Kidney epithelial cell (primary cell): ENCODE measurements around the gene ZNF805. TPM values are rescaled to one million over a fixed set of nuclear protein-coding genes. Genes with fewer than 3 reads are reported as not detected.
"Not testable (repeated sequence)": the region's sequence is repeated elsewhere in the genome, so short reads cannot be mapped to it uniquely, and the experiment has no call there.

Source experiments
- DNase-seq: peaks from one replicate; pipeline ENCODE4 v3.0.0-alpha.2; 2010; ENCODE audit warnings: low read depth
- H3K27me3 ChIP-seq: 2 replicates; pipeline ENCODE4 v1.6.0; 2011; ENCODE audit warnings: low read length; ENCODE audit not compliant: control insufficient read depth, insufficient read depth
- H3K36me3 ChIP-seq: 2 replicates; pipeline ENCODE4 v1.5.1; 2011; ENCODE audit warnings: low read length; ENCODE audit not compliant: control insufficient read depth, insufficient read depth
- H3K4me3 ChIP-seq: 2 replicates; pipeline ENCODE4 v1.5.1; 2011; ENCODE audit warnings: low read depth, mild to moderate bottlenecking, control low read depth, low read length
- CTCF ChIP-seq: IDR thresholded peaks from 2 replicates; pipeline ENCODE4 v1.5.1; 2011; ENCODE audit warnings: mild to moderate bottlenecking, moderate library complexity, low read length, control low read depth, inconsistent platforms; ENCODE audit not compliant: insufficient read depth, poor library complexity, severe bottlenecking
- total RNA-seq: library from RNA; depleted of rRNA; stranded (reverse); fragments of >200 nt; gene quantifications from 2 replicates; pipeline ENCODE4 v1.2.3, GENCODE V29; 2015

Gene ZNF805
- total RNA-seq, result 18.7 and 19.2 TPM in 2 replicates

DNA sequence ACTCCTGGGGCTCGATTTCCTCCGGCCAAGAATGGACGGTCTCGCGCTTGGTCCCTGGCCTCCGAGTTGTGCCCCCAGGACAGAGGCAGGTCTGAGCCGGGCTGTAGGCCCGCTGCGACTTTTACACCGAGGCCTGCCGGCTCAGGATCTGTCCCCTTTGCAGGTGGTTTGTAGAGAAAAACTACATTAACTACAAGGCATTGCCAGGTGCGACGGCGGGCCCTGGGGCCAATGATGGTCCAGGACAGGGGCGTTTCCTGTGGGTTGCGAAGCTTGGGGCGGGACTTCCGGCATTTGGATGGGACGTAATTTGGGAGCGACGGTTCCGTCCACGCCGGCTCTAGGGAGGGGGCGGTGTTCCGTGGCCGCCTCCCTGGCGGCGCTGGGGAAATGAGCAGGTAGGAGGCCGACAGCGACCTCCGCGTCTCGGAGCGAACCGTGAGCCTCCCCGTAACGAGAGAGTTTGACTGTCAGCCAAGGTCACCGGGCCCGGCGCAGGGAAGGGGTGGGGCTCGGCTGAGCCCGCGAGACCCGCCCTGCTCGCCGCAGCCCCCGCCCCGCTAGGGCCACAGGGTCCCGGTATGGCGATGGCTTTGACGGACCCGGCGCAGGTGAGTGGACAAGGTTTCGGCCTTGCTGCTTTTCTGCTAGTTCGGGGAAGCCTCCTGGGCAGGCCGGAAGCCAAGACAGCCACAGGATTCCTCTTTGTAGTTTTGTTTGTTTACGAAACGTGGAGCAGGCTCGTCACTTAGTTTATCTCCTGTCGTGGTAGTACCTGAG lies at the start of gene ZNF805:
Gene ZNF805 (plus strand): TSS at position 322 of the 780 bp plus-strand sequence. CDS start 260 bp downstream, at position 582.
- H3K4me3 ChIP-seq, result peak within 1 kb of the TSS; percentile 83
- H3K36me3 ChIP-seq, result peaks cover 2% of the 10 kb centered on the region
- peak; percentile 69 for DNase-seq
- no peak for TF ChIP-seq CTCF
- H3K27me3 ChIP-seq, result no peaks in the 10 kb centered on the region

GRCh38 chr19:57191141-57192076 lies 49.0 kb upstream of the ZNF805 start, which contains the start of gene ZNF264:
Gene ZNF264 (plus strand): TSS chr19:57191500. CDS start chr19:57191914, 414 bp downstream.
- DNase-seq, result peak; percentile 53
- Histone ChIP-seq H3K4me3 (peak within 1 kb of the TSS; percentile 76), H3K36me3 (peaks cover 2% of the 10 kb centered on the region), H3K27me3 (no peaks in the 10 kb centered on the region)
- no peak for TF ChIP-seq CTCF

GRCh38 chr19:57192077-57192420 lies 48.4 kb upstream of the ZNF805 start:
- DNase-seq, result no peak
- Histone ChIP-seq H3K36me3 (peaks cover 2% of the 10 kb centered on the region), H3K27me3 (no peaks in the 10 kb centered on the region), H3K4me3 (peak overlapping the region; percentile 76)
- no peak for TF ChIP-seq CTCF

GRCh38 chr19:57192993-57193392 lies 47.4 kb upstream of the ZNF805 start:
- no peak for TF ChIP-seq CTCF
- H3K4me3 ChIP-seq, result peak overlapping the region; percentile 3
- H3K27me3 ChIP-seq, result no peaks in the 10 kb centered on the region
- H3K36me3 ChIP-seq, result peaks cover 2% of the 10 kb centered on the region
- DNase-seq, result no peak

DNA sequence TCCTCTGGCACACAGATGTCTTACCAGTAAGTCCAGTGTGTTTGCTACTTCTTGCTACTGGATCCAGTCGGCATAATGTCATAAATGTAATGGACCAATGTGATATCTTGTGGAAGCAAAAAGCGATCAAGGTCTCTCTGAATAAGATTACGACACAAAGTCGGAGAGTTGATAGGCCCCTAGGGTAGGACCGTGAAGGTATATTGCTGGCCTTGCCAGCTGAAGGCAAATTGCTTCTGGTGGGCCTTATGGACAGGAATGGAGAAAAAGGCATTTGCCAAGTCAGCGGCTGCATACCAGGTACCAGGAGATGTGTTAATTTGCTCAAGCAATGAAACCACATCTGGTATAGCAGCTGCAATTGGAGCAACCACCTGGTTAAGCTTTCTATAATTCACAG lies 42.6 kb upstream of the ZNF805 start:
- not testable (repeated sequence) for H3K36me3 ChIP-seq, H3K4me3 ChIP-seq, DNase-seq, H3K27me3 ChIP-seq

- Histone ChIP-seq H3K36me3 (peaks cover 4% of the 10 kb centered on the region), H3K27me3 (no peaks in the 10 kb centered on the region), H3K4me3 (no peak overlapping the region)
- TF ChIP-seq CTCF, result no peak
- no peak for DNase-seq
Measured at GRCh38 chr19:57202160-57202559, 38.3 kb upstream of the ZNF805 start.
